ENCODE data around the gene THUMPD3. TPM values are rescaled to one million over a fixed set of nuclear protein-coding genes. Genes with fewer than 3 reads are reported as not detected.

Gene THUMPD3
- total and polyA plus RNA-seq, 2 donors (not counting 1 experiment from before 2014, with no cell fraction given) = 57.8 to 59.9 TPM

DNA sequence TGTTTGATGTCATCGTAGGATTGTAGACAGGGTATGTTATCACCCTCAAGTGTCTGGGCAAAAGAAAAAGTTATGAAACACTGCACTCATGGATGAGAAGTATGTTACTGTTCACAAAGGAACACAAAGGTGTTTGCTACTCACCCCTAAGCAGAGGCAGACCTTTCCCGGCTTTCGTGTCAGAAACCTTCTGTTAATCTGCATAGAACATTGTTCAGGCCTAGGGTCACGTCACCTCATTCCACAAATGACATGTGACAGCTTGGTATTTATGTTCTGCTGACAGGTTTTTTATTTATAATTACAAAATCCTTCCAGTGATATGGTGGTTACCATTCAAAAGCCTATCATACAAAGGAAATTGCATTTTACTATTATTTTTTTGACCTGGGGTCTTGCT is 16.5 kb downstream of the THUMPD3 start:
- Histone ChIP-seq H2AFZ (ENCODE audit: low read length) (no peak overlapping the region), H4K20me1 (ENCODE audit: control insufficient read depth, extremely low read depth, insufficient read depth, low read length) (no peaks in the 10 kb centered on the region), H3K9me3 (ENCODE audit: control insufficient read depth, insufficient read depth, low read depth, low read length) (no peaks in the 10 kb centered on the region), H3K36me3 (ENCODE audit: control insufficient read depth, insufficient read depth, low read length) (peaks cover 7% of the 10 kb centered on the region), H3K27ac (ENCODE audit: insufficient read depth, low read length) (no peak overlapping the region), H3K9ac (ENCODE audit: insufficient read depth, low read length) (no peak overlapping the region), H3K4me1 (ENCODE audit: control insufficient read depth, extremely low read depth, insufficient read depth, low read length) (no peaks in the 10 kb centered on the region), H3K27me3 (ENCODE audit: control insufficient read depth, insufficient read depth, low read length) (no peaks in the 10 kb centered on the region), H3K4me3 (replicated peaks in 1 of 4; ENCODE audit: control extremely low read depth in 1 of 4, insufficient read depth in 1 of 4, low read depth in 3 of 4, low read length in 4 of 4) (no peak overlapping the region), H3K4me2 (ENCODE audit: extremely low read depth, insufficient read depth, low read length) (no peak overlapping the region), H3K79me2 (ENCODE audit: control insufficient read depth, insufficient read depth, low read length) (no peaks in the 10 kb centered on the region)
- DNase-seq (ENCODE audit: low read depth in 2 of 2) = no peak
- TF ChIP-seq EZH2 (IDR thresholded peaks at IDR 0.05; ENCODE audit: low read length, missing control alignments) = no peak
- TF ChIP-seq, protein P1, sequence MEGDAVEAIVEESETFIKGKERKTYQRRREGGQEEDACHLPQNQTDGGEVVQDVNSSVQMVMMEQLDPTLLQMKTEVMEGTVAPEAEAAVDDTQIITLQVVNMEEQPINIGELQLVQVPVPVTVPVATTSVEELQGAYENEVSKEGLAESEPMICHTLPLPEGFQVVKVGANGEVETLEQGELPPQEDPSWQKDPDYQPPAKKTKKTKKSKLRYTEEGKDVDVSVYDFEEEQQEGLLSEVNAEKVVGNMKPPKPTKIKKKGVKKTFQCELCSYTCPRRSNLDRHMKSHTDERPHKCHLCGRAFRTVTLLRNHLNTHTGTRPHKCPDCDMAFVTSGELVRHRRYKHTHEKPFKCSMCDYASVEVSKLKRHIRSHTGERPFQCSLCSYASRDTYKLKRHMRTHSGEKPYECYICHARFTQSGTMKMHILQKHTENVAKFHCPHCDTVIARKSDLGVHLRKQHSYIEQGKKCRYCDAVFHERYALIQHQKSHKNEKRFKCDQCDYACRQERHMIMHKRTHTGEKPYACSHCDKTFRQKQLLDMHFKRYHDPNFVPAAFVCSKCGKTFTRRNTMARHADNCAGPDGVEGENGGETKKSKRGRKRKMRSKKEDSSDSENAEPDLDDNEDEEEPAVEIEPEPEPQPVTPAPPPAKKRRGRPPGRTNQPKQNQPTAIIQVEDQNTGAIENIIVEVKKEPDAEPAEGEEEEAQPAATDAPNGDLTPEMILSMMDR (conservative IDR thresholded peaks at IDR 0.05 in 1 of 2, IDR thresholded peaks at IDR 0.05 in 1 of 2; ENCODE audit: low read depth in 1 of 2, low read length in 2 of 2) = no peak

DNA sequence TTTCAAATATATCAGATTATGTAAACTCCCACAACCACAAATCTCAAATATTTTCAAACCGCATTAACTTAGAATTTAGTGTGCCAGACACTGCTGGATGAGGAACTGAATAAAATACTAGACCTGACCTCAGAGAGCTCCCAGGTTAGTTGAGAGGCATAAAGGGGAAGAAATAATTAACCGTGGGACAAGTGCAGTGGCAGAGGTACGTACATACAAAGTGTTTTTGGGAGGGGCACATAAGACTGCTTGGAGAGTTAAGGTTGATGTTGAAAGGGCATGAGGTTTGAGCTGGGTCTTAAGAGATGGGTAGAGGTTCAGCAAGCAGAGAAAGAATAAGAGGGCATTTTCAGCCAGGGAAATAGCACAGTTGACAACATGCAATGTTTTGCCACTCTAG is 17.2 kb downstream of the THUMPD3 start:
- no peaks in the 10 kb centered on the region for H4K20me1 ChIP-seq (ENCODE audit: control insufficient read depth, extremely low read depth, insufficient read depth, low read length)
- H3K9ac ChIP-seq (ENCODE audit: insufficient read depth, low read length) = no peak overlapping the region
- H3K4me1 ChIP-seq (ENCODE audit: control insufficient read depth, extremely low read depth, insufficient read depth, low read length) = no peaks in the 10 kb centered on the region
- TF ChIP-seq, protein P1 (conservative IDR thresholded peaks at IDR 0.05 in 1 of 2, IDR thresholded peaks at IDR 0.05 in 1 of 2; ENCODE audit: low read depth in 1 of 2, low read length in 2 of 2) = no peak
- TF ChIP-seq EZH2 (IDR thresholded peaks at IDR 0.05; ENCODE audit: low read length, missing control alignments) = no peak
- DNase-seq (ENCODE audit: low read depth in 2 of 2) = no peak
- H3K9me3 ChIP-seq (ENCODE audit: control insufficient read depth, insufficient read depth, low read depth, low read length) = no peaks in the 10 kb centered on the region
- H3K27me3 ChIP-seq (ENCODE audit: control insufficient read depth, insufficient read depth, low read length) = no peaks in the 10 kb centered on the region
- no peak overlapping the region for H3K27ac ChIP-seq (ENCODE audit: insufficient read depth, low read length)
- peaks cover 7% of the 10 kb centered on the region for H3K36me3 ChIP-seq (ENCODE audit: control insufficient read depth, insufficient read depth, low read length)
- H3K4me2 ChIP-seq (ENCODE audit: extremely low read depth, insufficient read depth, low read length) = no peak overlapping the region
- no peak overlapping the region for H2AFZ ChIP-seq (ENCODE audit: low read length)
- no peak overlapping the region for H3K4me3 ChIP-seq (replicated peaks in 1 of 4; ENCODE audit: control extremely low read depth in 1 of 4, insufficient read depth in 1 of 4, low read depth in 3 of 4, low read length in 4 of 4)
- H3K79me2 ChIP-seq (ENCODE audit: control insufficient read depth, insufficient read depth, low read length) = no peaks in the 10 kb centered on the region

DNA sequence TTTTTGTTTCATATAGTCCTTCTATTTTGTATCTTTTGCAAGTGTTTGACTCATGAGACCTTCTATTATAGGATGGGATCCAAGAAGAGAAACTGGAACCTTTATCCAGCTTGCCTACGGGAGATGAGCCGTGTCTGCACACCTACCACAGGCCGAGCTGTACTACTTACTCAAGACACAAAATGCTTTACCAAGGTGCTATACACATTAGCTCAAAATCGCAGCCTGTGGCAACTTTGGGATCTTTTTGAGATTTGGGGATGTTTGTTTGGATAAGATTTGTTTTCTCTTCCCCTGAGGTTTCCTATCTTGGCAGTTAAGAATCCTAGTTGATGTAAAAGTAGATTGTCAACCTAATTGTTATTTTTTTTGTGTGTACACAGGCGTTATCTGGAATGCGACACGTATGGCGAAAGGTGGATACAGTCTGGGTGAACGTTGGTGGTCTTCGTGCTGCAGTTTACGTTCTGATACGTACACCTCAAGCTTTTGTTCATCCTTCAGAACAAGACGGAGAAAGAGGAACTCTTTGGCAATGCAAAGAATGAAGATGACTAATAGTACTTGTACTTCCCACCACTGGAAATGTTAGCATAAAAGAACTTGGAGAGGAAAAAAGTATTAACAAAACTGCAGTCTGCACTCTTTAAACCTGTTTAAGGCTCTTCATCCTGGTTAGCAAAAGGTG is 21.4 kb downstream of the THUMPD3 start:
- Histone ChIP-seq H2AFZ (ENCODE audit: low read length) (no peak overlapping the region), H3K79me2 (ENCODE audit: control insufficient read depth, insufficient read depth, low read length) (peaks cover 10% of the 10 kb centered on the region), H3K27me3 (ENCODE audit: control insufficient read depth, insufficient read depth, low read length) (no peaks in the 10 kb centered on the region), H3K36me3 (ENCODE audit: control insufficient read depth, insufficient read depth, low read length) (peaks cover 4% of the 10 kb centered on the region), H3K9ac (ENCODE audit: insufficient read depth, low read length) (no peak overlapping the region), H3K4me1 (ENCODE audit: control insufficient read depth, extremely low read depth, insufficient read depth, low read length) (no peaks in the 10 kb centered on the region), H4K20me1 (ENCODE audit: control insufficient read depth, extremely low read depth, insufficient read depth, low read length) (no peaks in the 10 kb centered on the region), H3K4me3 (replicated peaks in 1 of 4; ENCODE audit: control extremely low read depth in 1 of 4, insufficient read depth in 1 of 4, low read depth in 3 of 4, low read length in 4 of 4) (no peak overlapping the region), H3K9me3 (ENCODE audit: control insufficient read depth, insufficient read depth, low read depth, low read length) (no peaks in the 10 kb centered on the region), H3K4me2 (ENCODE audit: extremely low read depth, insufficient read depth, low read length) (no peak overlapping the region), H3K27ac (ENCODE audit: insufficient read depth, low read length) (no peak overlapping the region)
- DNase-seq (ENCODE audit: low read depth in 2 of 2) = peak; percentile 23 to 70
- TF ChIP-seq, protein P1 (conservative IDR thresholded peaks at IDR 0.05 in 1 of 2, IDR thresholded peaks at IDR 0.05 in 1 of 2; ENCODE audit: low read depth in 1 of 2, low read length in 2 of 2) = no peak
- TF ChIP-seq EZH2 (IDR thresholded peaks at IDR 0.05; ENCODE audit: low read length, missing control alignments) = no peak
